DMS 273 treated with DMSO at 0.1 percent for 48 hours (cell line): ENCODE measurements around the gene EEIG2.
A peak's percentile ranks its signal among the peaks of the same experiment; 100 is the strongest.
"Not testable (repeated sequence)": the region's sequence is repeated elsewhere in the genome, so short reads cannot be mapped to it uniquely, and the experiment has no call there.

Experiments
- DNase-seq: peaks from one replicate; lab custom pipeline; 2025; lab: John Stamatoyannopoulos, UW

EEIG2 gene

DNA sequence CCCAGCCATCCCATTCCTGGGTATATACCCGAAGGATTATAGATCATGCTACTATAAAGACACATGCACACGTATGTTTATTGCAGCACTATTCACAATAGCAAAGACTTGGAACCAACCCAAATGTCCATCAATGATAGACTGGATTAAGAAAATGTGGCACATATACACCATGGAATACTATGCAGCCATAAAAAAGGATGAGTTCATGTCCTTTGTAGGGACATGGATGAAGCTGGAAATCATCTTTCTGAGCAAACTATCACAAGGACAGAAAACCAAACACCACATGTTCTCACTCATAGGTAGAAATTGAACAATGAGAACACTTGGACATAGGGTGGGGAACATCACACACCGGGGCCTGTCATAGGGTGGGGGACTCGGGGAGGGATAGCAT is 12.4 kb upstream of the EEIG2 start:
- DNase-seq: not testable (repeated sequence)

- DNase-seq: no peak
These were observed 8.6 kb upstream of the EEIG2 start for GRCh38 chr1:108551137-108551862.

GRCh38 chr1:108553905-108554304 is 6.0 kb upstream of the EEIG2 start:
- DNase-seq: no peak

GRCh38 chr1:108554682-108555427 is 5.0 kb upstream of the EEIG2 start:
- no peak for DNase-seq

DNA sequence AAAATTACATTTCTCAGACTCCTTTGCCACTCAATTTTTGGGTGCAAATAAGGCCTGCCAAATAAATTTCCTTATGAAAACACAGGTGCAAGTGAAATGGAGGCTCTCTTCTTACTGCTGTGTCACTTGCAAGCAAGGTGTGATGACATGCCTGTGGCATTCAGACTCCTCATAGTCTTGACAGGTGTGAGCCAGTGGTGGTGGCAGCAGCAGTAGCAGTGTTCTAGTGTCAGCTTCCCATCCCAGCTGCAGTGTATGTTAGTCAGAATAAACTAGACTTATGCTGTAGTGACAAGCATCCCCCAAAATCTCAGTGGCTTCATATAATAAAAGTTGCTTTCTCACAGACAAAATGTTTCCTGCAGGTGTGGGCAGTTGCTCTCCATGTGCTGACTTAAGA is 3.8 kb upstream of the EEIG2 start:
- DNase-seq: no peak

GRCh38 chr1:108556499-108556898 is 3.4 kb upstream of the EEIG2 start:
- DNase-seq: no peak

DNA sequence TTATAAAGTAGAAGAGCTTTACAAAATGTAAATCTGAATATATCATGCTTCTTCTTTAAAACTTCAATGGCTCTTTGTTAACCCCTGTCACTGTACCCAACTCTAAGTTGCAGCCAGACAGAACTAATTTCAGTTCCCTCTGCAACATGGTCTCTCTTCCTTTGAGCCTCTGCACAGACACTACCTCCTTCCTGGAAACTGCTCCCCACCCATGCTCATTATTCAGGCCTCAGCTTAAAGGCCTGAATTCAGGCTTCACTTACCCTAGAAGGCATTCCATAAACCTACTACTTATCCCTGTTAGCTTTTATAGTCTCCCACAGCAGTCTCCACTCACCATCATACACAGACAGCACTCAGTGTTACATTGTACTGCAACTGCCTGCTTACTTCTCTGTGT is 2.6 kb upstream of the EEIG2 start:
- no peak for DNase-seq

DNA sequence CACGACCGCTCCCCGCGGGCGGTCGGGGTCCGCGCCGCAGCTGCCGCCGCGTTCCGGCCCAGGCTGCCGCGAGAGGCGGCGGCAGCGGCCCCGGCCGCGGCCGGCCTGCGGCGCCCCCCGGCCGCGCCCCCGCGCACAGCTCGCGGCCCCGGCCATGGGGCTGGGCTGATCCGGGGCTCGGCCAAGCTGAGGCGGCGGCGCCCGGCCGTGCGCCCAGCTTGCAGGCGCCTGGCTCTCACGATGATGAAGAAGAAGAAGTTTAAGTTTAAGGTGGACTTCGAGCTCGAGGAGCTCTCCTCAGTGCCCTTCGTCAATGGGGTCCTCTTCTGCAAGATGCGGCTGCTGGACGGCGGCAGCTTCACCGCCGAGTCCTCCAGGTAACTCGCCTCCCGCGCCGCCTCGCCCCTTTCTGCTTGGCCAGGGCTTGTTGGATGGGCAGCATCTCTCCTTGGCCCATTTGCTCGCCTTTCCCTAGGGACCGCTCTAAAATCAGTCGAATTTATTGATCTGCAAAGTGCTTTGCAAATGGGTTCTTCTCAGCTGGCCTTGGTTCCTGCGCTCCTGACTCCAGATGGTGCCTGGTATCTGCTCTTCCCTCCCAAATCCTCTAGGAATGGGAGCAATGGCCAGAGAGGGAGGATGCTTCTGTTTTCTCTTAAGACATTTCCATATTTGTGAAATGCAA is 431 bp downstream of the EEIG2 start:
- DNase-seq: no peak

- DNase-seq: peak; percentile 30
These were observed 1.1 kb downstream of the EEIG2 start for GRCh38 chr1:108560874-108561459.

DNA sequence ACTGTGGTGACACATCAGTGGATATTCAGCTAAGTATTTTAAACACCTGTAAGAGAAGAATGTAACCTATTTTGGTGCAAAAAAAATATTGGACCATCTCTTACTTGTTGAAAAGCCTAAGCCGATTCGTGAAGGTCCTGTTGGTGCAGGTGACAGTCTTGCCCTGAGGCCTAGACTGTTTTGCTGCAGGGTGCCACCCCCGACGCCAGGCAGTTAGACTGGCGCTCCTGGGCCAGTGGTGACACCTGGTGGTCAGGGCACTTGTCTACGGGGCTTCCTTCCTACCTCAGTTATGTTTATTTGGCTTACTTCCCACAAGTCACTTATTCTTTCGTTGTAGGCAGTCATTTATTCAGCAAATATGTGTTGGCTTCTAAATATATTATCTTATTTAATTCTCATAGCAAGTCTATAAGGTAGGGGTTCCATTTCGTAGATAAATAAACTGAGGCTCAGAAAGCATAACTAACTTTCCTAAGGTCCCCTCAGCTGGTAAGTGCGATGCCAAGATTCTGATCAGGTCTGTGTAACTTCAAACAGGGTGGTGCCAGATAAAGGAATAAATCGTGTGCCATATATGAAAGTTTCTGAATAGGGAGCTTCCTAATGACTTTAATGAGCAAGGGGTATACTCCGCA is 1.9 kb downstream of the EEIG2 start:
- DNase-seq: no peak

DNA sequence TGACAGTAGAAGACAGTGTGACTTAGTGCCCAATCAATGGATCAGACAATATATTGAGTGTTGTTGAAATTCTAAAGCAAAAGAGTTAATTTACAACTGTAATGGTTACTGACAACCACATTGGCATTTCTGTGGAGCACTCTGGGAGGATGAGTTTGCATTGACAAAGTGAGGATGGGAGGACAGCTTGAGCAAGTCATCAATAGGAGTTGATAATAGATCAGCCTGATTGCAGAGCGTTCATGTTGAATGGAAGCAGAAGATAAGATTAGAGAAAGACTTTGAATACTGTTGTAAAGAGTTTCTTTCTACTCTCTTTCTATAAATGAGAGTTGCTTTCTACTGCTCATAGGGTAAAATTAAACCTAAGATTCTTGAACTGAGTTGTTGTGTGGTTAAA is 3.9 kb downstream of the EEIG2 start:
- DNase-seq: no peak

- DNase-seq: no peak
These were observed 5.2 kb downstream of the EEIG2 start for GRCh38 chr1:108565081-108565480.

GRCh38 chr1:108565512-108565911 is 5.6 kb downstream of the EEIG2 start:
- no peak for DNase-seq

DNA sequence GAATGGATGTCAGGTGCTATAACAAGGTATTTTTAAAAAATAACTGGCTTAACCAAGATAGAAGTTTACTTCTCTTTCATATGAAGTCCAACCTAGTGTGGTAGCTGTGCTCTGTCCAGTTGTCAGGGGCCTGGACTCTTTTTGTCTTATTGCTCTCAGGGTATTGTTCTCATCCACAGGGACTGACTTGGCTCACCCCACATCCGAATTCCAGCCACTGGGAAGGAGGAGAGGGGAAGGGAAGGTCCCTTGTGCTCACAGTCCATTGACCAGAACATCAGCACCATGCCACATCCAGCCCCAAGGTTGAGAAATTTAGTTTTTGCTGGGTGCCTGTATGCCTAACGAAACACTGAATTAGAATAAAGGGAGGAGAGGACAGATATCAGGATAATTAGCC is 8.7 kb downstream of the EEIG2 start:
- no peak for DNase-seq

DNA sequence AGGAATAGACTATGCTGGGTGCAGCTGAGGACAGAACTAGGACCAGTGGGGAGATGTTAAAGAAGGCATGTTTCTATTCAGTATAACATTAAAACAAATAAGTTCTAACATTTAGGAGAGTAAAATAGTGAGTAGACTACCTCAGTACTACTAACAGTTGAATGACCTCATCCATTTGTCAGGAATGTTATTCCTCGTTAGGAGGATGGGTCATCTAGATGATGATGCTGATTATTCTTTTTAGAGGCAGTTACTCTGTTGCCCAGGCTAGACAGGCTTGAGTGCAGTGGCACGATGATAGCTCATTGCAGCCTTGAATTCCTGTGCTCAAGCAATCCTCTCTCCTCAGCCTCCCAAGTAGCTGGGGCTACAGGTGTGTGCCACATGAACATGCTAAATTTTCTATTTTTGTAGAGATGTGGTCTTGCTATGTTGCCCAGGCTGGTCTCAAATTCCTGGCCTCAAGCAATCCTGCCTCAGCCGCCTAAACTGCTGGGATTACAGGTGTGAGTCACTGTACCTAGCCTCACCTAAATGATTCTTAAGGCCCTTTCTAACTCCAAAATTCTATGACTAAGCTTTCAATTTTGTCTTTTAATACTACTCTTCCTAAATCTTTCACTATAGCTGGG is 9.3 kb downstream of the EEIG2 start:
- no peak for DNase-seq

- peak; percentile 9 for DNase-seq
These were observed 10.2 kb downstream of the EEIG2 start for GRCh38 chr1:108570128-108570527.

- DNase-seq: no peak
These were observed 11.1 kb downstream of the EEIG2 start for GRCh38 chr1:108570998-108571401.

GRCh38 chr1:108572182-108572581 is 12.3 kb downstream of the EEIG2 start:
- DNase-seq: no peak

DNA sequence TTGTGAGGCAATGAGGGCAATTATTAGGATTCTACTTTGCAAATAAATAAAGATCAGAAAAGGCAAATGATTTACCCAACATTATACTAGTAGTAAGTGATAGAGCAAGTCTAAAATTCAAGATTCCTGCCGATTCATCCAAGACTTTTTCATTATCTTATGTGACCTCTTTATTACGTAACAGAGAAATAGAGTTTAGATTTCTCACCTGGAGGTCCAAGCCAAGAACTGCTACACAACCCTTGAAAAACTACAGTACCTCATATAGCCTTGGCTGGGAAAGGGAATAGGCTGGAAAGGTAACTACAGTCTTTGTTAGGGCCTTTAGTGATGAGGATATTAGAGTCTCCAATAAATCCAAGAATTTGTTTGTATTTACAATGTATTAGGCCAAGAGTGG is 13.3 kb downstream of the EEIG2 start:
- no peak for DNase-seq

- no peak for DNase-seq
These were observed 14.1 kb downstream of the EEIG2 start for GRCh38 chr1:108574008-108574407.

GRCh38 chr1:108575375-108575774 is 15.5 kb downstream of the EEIG2 start:
- no peak for DNase-seq
